H1 (cell line): ENCODE measurements around the gene CRYBG1. TPM values are rescaled to one million over a fixed set of nuclear protein-coding genes. Genes with fewer than 3 reads are reported as not detected.

Source experiments
- CTCF ChIA-PET: fragments of 300-600 bp; sonication (Branson Sonifier 250); formaldehyde crosslinking; loops from one replicate; lab custom pipeline; 2021; ENCODE audit not compliant: partially characterized antibody; lab: Charles Lee
- POLR2A ChIA-PET: fragments of 300-600 bp; sonication (Branson Sonifier 250); formaldehyde crosslinking; loops from one replicate; lab custom pipeline; 2021; ENCODE audit warnings: inconsistent platforms; ENCODE audit not compliant: partially characterized antibody; lab: Charles Lee
- DNase-seq, 2 experiments: peaks; one replicate each; pipeline versions ENCODE4 v3.0.0 to v3.0.0-alpha.2; 2010 to 2022; ENCODE audit warnings: low spot score in 2 of 2, low read depth in 1 of 2, mixed read lengths in 1 of 2
- FAIRE-seq: peaks from 2 replicates; lab custom pipeline; 2011; peaks lifted over from hg19 to GRCh38; lab: Jason Lieb, UNC
- H2AFZ ChIP-seq: 2 replicates; pipeline ENCODE4 v1.8.1; 2012; ENCODE audit warnings: low read length, inconsistent platforms
- H2AK5ac ChIP-seq: 2 replicates; pipeline ENCODE4 v1.6.1; 2013; ENCODE audit warnings: low read depth, low read length
- H2BK120ac ChIP-seq: replicated peaks from 2 replicates; pipeline ENCODE3; 2013; ENCODE audit warnings: low read depth, low read length, inconsistent platforms
- H2BK12ac ChIP-seq: 2 replicates; pipeline ENCODE4 v1.6.1; 2013; ENCODE audit warnings: low read depth, low read length
- H2BK15ac ChIP-seq: 2 replicates; pipeline ENCODE4 v1.6.1; 2013; ENCODE audit warnings: low read length
- H2BK20ac ChIP-seq: 2 replicates; pipeline ENCODE4 v1.6.1; 2013; ENCODE audit warnings: low read length
- H2BK5ac ChIP-seq: 2 replicates; pipeline ENCODE4 v1.6.1; 2013; ENCODE audit warnings: low read depth, low read length
- H3K14ac ChIP-seq: 2 replicates; pipeline ENCODE4 v1.6.1; 2013; ENCODE audit warnings: inconsistent platforms; ENCODE audit not compliant: insufficient read length
- H3K18ac ChIP-seq: 2 replicates; pipeline ENCODE4 v1.6.1; 2013; ENCODE audit warnings: low read length; ENCODE audit errors: extremely low read depth
- H3K23ac ChIP-seq: 2 replicates; pipeline ENCODE4 v1.6.1; 2013; ENCODE audit warnings: inconsistent platforms; ENCODE audit not compliant: insufficient read length
- H3K23me2 ChIP-seq: 2 replicates; pipeline ENCODE4 v1.6.1; 2013; ENCODE audit warnings: low read depth, low read length
- H3K27ac ChIP-seq: 2 replicates; pipeline ENCODE4 v1.6.1; 2011; ENCODE audit warnings: low read depth, low read length, inconsistent platforms
- H3K27me3 ChIP-seq, 4 experiments: replicated peaks in 1 of 4; 1 replicate in 1 of 4; 2 replicates in 3 of 4; pipeline versions ENCODE4 v1.6.1 to v1.8.1; 2011 to 2013; ENCODE audit warnings: low read length in 3 of 4, mild to moderate bottlenecking in 3 of 4, inconsistent platforms in 2 of 4, mixed read lengths in 2 of 4, moderate library complexity in 1 of 4; ENCODE audit not compliant: control insufficient read depth in 3 of 4, insufficient read depth in 3 of 4; ENCODE audit errors: extremely low read depth in 1 of 4
- H3K36me3 ChIP-seq, 4 experiments: 2 replicates each; pipeline versions ENCODE4 v1.6.1 to v1.8.1; 2011 to 2013; ENCODE audit warnings: mild to moderate bottlenecking in 4 of 4, low read length in 3 of 4, moderate library complexity in 2 of 4, control low read depth in 1 of 4, inconsistent platforms in 1 of 4; ENCODE audit not compliant: insufficient read depth in 4 of 4, control insufficient read depth in 2 of 4
- H3K4ac ChIP-seq: replicated peaks from 2 replicates; pipeline ENCODE3; 2013; ENCODE audit warnings: low read length, low read depth, mixed read lengths, inconsistent platforms; ENCODE audit not compliant: insufficient read length
- H3K4me1 ChIP-seq, 4 experiments: replicated peaks in 1 of 4; 1 replicate in 1 of 4; 2 replicates in 3 of 4; pipeline versions ENCODE4 v1.6.1 to v1.8.1; 2011 to 2013; ENCODE audit warnings: low read length in 3 of 4, inconsistent platforms in 2 of 4, mixed read lengths in 1 of 4; ENCODE audit not compliant: insufficient read depth in 4 of 4, control insufficient read depth in 3 of 4
- H3K4me2 ChIP-seq, 2 experiments: 2 replicates each; pipeline versions ENCODE4 v1.6.1 to v1.8.1; 2011 to 2013; ENCODE audit warnings: low read depth in 2 of 2, low read length in 2 of 2, control low read depth in 1 of 2, inconsistent platforms in 1 of 2, mild to moderate bottlenecking in 1 of 2; ENCODE audit not compliant: insufficient read depth in 1 of 2
- H3K4me3 ChIP-seq, 4 experiments: fragments of 200-600, 300-600 bp in 1 of 4; sonication (generic), shearing (Covaris generic), sonication (Bioruptor Twin) in 1 of 4; 2 replicates each; pipeline versions ENCODE4 v1.5.1 to v1.8.1; 2011 to 2016; ENCODE audit warnings: low read length in 4 of 4, low read depth in 3 of 4, control low read depth in 2 of 4, inconsistent platforms in 2 of 4, mild to moderate bottlenecking in 2 of 4, mixed read lengths in 1 of 4, moderate library complexity in 1 of 4; ENCODE audit not compliant: insufficient read depth in 2 of 4; ENCODE audit errors: extremely low read depth in 1 of 4
- H3K56ac ChIP-seq: replicated peaks from 2 replicates; pipeline ENCODE3; 2013; ENCODE audit warnings: low read depth, mild to moderate bottlenecking, mixed read lengths, low read length, inconsistent platforms; ENCODE audit not compliant: insufficient read length
- H3K79me1 ChIP-seq: 2 replicates; pipeline ENCODE4 v1.6.1; 2013; ENCODE audit warnings: low read depth, low read length, control low read depth
- H3K79me2 ChIP-seq, 2 experiments: 2 replicates each; pipeline versions ENCODE4 v1.6.1 to v1.8.1; 2012 to 2013; ENCODE audit warnings: low read length in 2 of 2, mild to moderate bottlenecking in 2 of 2, inconsistent platforms in 1 of 2; ENCODE audit not compliant: insufficient read depth in 2 of 2, control insufficient read depth in 1 of 2
- H3K9ac ChIP-seq, 4 experiments: replicated peaks in 1 of 4; 1 replicate in 1 of 4; 2 replicates in 3 of 4; pipeline versions ENCODE4 v1.6.1 to v1.8.1; 2011 to 2013; ENCODE audit warnings: low read depth in 3 of 4, low read length in 3 of 4, control low read depth in 2 of 4, mild to moderate bottlenecking in 2 of 4, moderate library complexity in 2 of 4, inconsistent platforms in 1 of 4; ENCODE audit errors: extremely low read depth in 1 of 4
- H3K9me3 ChIP-seq, 2 experiments: 2 replicates each; pipeline versions ENCODE4 v1.6.1 to v1.8.1; 2012 to 2013; ENCODE audit warnings: mild to moderate bottlenecking in 2 of 2, moderate library complexity in 2 of 2, control low read depth in 1 of 2, inconsistent platforms in 1 of 2, low read depth in 1 of 2, low read length in 1 of 2, mixed read lengths in 1 of 2; ENCODE audit not compliant: insufficient read depth in 2 of 2
- H4K20me1 ChIP-seq, 2 experiments: replicated peaks in 1 of 2; 2 replicates each; pipeline versions ENCODE3 to v1.8.1; 2011 to 2013; ENCODE audit warnings: inconsistent platforms in 2 of 2, low read length in 2 of 2, mild to moderate bottlenecking in 1 of 2; ENCODE audit not compliant: insufficient read depth in 2 of 2, control insufficient read depth in 1 of 2
- H4K5ac ChIP-seq: 2 replicates; pipeline ENCODE4 v1.6.1; 2013; ENCODE audit warnings: low read length, low read depth, mixed read lengths, inconsistent platforms; ENCODE audit not compliant: insufficient read length
- H4K8ac ChIP-seq: 2 replicates; pipeline ENCODE4 v1.8.0; 2013; ENCODE audit warnings: mild to moderate bottlenecking, moderate library complexity, low read length, inconsistent platforms; ENCODE audit not compliant: insufficient read depth; ENCODE audit errors: extremely low read depth
- H4K91ac ChIP-seq: replicated peaks from 2 replicates; pipeline ENCODE3; 2013; ENCODE audit warnings: low read length, mixed read lengths, inconsistent platforms; ENCODE audit not compliant: insufficient read length
- SRF ChIP-seq: IDR thresholded peaks from 2 replicates; pipeline ENCODE4 v1.6.1; 2011; ENCODE audit warnings: mild to moderate bottlenecking, low read depth, low read length, moderate library complexity
- WGBS, 2 experiments: shearing (Covaris generic) in 1 of 2; methylation state at CpG; one replicate each; pipeline versions ENCODE4 v1.1.6 to v1.1.7; 2013 to 2015; ENCODE audit warnings: low lambda C conversion rate in 2 of 2, mixed read lengths in 2 of 2, inconsistent platforms in 1 of 2, low coverage in 1 of 2, missing lambda C conversion rate in 1 of 2; ENCODE audit not compliant: insufficient replicate concordance in 2 of 2, insufficient coverage in 1 of 2, insufficient read length in 1 of 2; ENCODE audit errors: extremely low coverage in 1 of 2, missing lambda C conversion rate in 1 of 2; 5-methylcytosine and 5-hydroxymethylcytosine counted together
- polyA plus RNA-seq, 7 experiments: library from polyadenylated mRNA; depleted of rRNA in 3 of 7; stranded (reverse) in 5 of 7; unstranded in 2 of 7; fragments of >200 nt in 5 of 7; fragments of 200-250 nt in 2 of 7; gene quantifications; 1 replicate in 5 of 7; 2 replicates in 1 of 7; 4 replicates in 1 of 7; pipeline versions ENCODE4 v1.2.1 to v1.2.3, GENCODE V29; 2011 to 2013; ENCODE audit warnings: missing spikeins in 2 of 7, mixed read lengths in 2 of 7
- total RNA-seq: library from RNA; stranded (reverse); fragmentation: NEBNext Ultra II Directional; extraction: Animal tissue kit (Norgen Biotek cat#: 25700); gene quantifications from 2 replicates; pipeline ENCODE4 v1.2.1, GENCODE V29; 2021
- TF ChIP-seq, protein P1 (sequence below): IDR thresholded peaks from 2 replicates; pipeline ENCODE4 v1.6.1; 2012; ENCODE audit warnings: inconsistent platforms

CRYBG1 gene
- total and polyA plus RNA-seq, 2 of the 8 experiments (the other 6 are each of a cell fraction or from before 2014, with no cell fraction given) = 2.2 to 11.6 TPM

DNA sequence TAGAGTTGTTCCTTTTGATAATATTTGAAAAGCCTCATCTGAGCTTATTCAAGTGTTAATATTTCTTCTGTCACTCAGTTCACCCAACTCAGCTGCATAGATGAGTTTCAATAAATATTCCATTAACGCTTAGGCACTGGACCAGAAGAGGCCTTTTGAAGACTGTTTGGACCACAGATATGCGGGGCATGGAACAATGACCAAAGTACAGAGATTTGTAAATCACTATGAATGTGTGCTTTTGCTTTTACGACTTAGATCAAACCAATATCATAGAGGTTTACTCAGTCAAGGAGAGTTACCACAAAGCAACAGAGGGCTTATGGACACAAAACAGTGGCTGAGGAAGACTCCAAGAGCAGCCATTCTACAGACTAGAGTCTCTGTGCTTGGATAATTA lies 168.9 kb downstream of the CRYBG1 start:
- H2BK20ac ChIP-seq = no peak overlapping the region
- H3K4ac ChIP-seq = no peak overlapping the region
- TF ChIP-seq, protein P1, sequence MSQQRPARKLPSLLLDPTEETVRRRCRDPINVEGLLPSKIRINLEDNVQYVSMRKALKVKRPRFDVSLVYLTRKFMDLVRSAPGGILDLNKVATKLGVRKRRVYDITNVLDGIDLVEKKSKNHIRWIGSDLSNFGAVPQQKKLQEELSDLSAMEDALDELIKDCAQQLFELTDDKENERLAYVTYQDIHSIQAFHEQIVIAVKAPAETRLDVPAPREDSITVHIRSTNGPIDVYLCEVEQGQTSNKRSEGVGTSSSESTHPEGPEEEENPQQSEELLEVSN = no peak
- TF ChIP-seq SRF = no peak
- H3K9me3 ChIP-seq = no peaks in the 10 kb centered on the region
- no peaks in the 10 kb centered on the region for H3K4me1 ChIP-seq
- H4K8ac ChIP-seq = no peak overlapping the region
- H3K79me2 ChIP-seq = no peaks in the 10 kb centered on the region
- no peak overlapping the region for H3K56ac ChIP-seq
- H3K18ac ChIP-seq = no peak overlapping the region
- H3K27ac ChIP-seq = no peak overlapping the region
- H2AK5ac ChIP-seq = no peak overlapping the region
- no peak overlapping the region for H2BK120ac ChIP-seq
- no peak overlapping the region for H2BK15ac ChIP-seq
- no peaks in the 10 kb centered on the region for H3K36me3 ChIP-seq
- no peak overlapping the region for H3K4me3 ChIP-seq
- CTCF ChIA-PET = interaction anchor here (0.7 to 1.8 kb wide), 2 partner anchors 85 to 468 kb away, joined by 3 to 4 read pairs; no protein-coding TSS in a partner anchor
- POLR2A ChIA-PET = no interaction called here
- H3K23me2 ChIP-seq = no peaks in the 10 kb centered on the region
- H2BK5ac ChIP-seq = no peak overlapping the region
- H3K27me3 ChIP-seq = no peaks in the 10 kb centered on the region
- H4K91ac ChIP-seq = no peak overlapping the region
- H4K20me1 ChIP-seq = no peaks in the 10 kb centered on the region
- 91% methylated on average over 3 of the region's 3 CpGs; no CpG with 5 or more reads in 1 of the 2 experiments for WGBS, 2 experiments
- H3K4me2 ChIP-seq = no peak overlapping the region
- no peak overlapping the region for H3K23ac ChIP-seq
- H2BK12ac ChIP-seq = no peak overlapping the region
- no peak for DNase-seq
- no peak overlapping the region for H4K5ac ChIP-seq
- no peak overlapping the region for H3K14ac ChIP-seq
- FAIRE-seq = no peak
- no peak overlapping the region for H3K9ac ChIP-seq
- H2AFZ ChIP-seq = no peak overlapping the region
- H3K79me1 ChIP-seq = no peaks in the 10 kb centered on the region
